HEK293 (cell line): ENCODE measurements around the gene APEX2.

Source experiments
- ZNF37A ChIP-seq: fragments of 450-650 bp; IDR thresholded peaks from 2 replicates; pipeline ENCODE4 v1.5.1; 2018; ENCODE audit warnings: missing biosample characterization, missing genetic modification characterization
- TF ChIP-seq, protein P1 (sequence below): fragments of 450-650 bp; formaldehyde crosslinking; IDR thresholded peaks from 2 replicates; pipeline ENCODE4 v1.5.1; 2016; ENCODE audit warnings: missing biosample characterization, missing genetic modification characterization

DNA sequence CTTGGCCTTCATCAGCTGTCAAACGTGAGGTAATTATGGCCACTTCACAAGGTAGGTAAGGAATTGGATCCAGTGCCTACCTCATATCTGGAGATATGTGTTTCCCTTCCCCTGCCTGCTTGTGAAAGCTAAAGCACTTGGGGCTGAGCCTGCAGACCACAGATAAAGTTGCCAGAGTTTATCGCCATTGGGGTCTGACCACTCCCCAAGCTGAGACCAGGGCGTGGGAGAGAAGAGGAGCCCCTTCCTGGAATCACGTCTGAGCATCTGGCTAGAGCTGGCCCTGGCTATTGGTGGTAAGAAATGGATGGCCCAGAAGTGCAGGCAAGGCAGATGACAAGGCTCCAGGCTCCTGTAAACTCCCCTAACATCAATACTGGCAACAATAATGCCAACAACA is 27.9 kb downstream of the APEX2 start:
- TF ChIP-seq, protein P1, sequence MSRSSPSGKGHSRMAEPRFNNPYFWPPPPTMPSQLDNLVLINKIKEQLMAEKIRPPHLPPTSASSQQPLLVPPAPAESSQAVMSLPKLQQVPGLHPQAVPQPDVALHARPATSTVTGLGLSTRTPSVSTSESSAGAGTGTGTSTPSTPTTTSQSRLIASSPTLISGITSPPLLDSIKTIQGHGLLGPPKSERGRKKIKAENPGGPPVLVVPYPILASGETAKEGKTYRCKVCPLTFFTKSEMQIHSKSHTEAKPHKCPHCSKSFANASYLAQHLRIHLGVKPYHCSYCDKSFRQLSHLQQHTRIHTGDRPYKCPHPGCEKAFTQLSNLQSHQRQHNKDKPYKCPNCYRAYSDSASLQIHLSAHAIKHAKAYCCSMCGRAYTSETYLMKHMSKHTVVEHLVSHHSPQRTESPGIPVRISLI = no peak
- no peak for TF ChIP-seq ZNF37A
